BLaER1 treated with 17β-estradiol and CSF1 and Interleukin-3, amounts not matched to agents 10 nM and 100 nM (cell line): ENCODE data around the gene CBLN1.

Source experiments
- H3K27ac ChIP-seq, 11 experiments: shearing (Covaris generic); formaldehyde crosslinking; 2 replicates each; pipeline ENCODE4 v1.8.1; 2022
- H3K27me3 ChIP-seq, 11 experiments: shearing (Covaris generic); formaldehyde crosslinking; 2 replicates each; pipeline ENCODE4 v1.8.1; 2022
- H3K36me3 ChIP-seq, 11 experiments: shearing (Covaris generic); formaldehyde crosslinking; 2 replicates each; pipeline ENCODE4 v1.8.1; 2022
- H3K4me1 ChIP-seq, 10 experiments: shearing (Covaris generic); formaldehyde crosslinking; 2 replicates each; pipeline ENCODE4 v1.8.1; 2022
- H3K4me2 ChIP-seq, 11 experiments: shearing (Covaris generic); formaldehyde crosslinking; 2 replicates each; pipeline ENCODE4 v1.8.1; 2022
- H3K4me3 ChIP-seq, 10 experiments: shearing (Covaris generic); formaldehyde crosslinking; 2 replicates each; pipeline ENCODE4 v1.8.1; 2022
- H3K9ac ChIP-seq, 11 experiments: shearing (Covaris generic); formaldehyde crosslinking; 2 replicates each; pipeline ENCODE4 v1.8.1; 2022
- H3K9me3 ChIP-seq, 11 experiments: shearing (Covaris generic); formaldehyde crosslinking; replicated peaks in 1 of 11; 2 replicates each; pipeline ENCODE4 v1.8.1; 2022
- H4K20me1 ChIP-seq, 11 experiments: shearing (Covaris generic); formaldehyde crosslinking; 2 replicates each; pipeline ENCODE4 v1.8.1; 2022
- Cebpa-rat ChIP-seq, 11 experiments: shearing (Covaris generic); IDR thresholded peaks; 2 replicates each; pipeline ENCODE4 v1.8.1; 2022

CBLN1 gene

GRCh38 chr16:49280105-49280741, 1.4 kb downstream of the CBLN1 start:
- no peak overlapping the region for H3K4me3 ChIP-seq
- no peak overlapping the region for H3K4me2 ChIP-seq
- no peak for TF ChIP-seq Cebpa-rat (IDR thresholded peaks at IDR 0.05)
- no peak overlapping the region for H3K27ac ChIP-seq
- H3K27me3 ChIP-seq, result peaks cover 0 to 66% (median 33%) of the 10 kb centered on the region in 11 experiments; a peak in 16 of 22 replicates
- H3K9ac ChIP-seq, result no peak overlapping the region
- H3K9me3 ChIP-seq, result peaks cover 32 to 56% (median 41%) of the 10 kb centered on the region in 11 experiments
- H3K4me1 ChIP-seq, result peaks cover 0 to 7% (median 0%) of the 10 kb centered on the region in 10 experiments; a peak in 3 of 20 replicates
- 0 out of 22 replicates have a peak, but pooled peaks cover 0 to 5% (median 0%) of the 10 kb centered on the region in 11 experiments for H4K20me1 ChIP-seq
- no peaks in the 10 kb centered on the region for H3K36me3 ChIP-seq

GRCh38 chr16:49278944-49279725, 2.5 kb downstream of the CBLN1 start:
- Histone ChIP-seq H3K4me3 (no peak overlapping the region), H3K27me3 (peaks cover 0 to 71% (median 33%) of the 10 kb centered on the region in 11 experiments; a peak in 16 of 22 replicates), H3K9me3 (peaks cover 32 to 56% (median 41%) of the 10 kb centered on the region in 11 experiments), H3K27ac (no peak overlapping the region), H3K36me3 (no peaks in the 10 kb centered on the region), H3K4me1 (peaks cover 0 to 8% (median 0%) of the 10 kb centered on the region in 10 experiments; a peak in 3 of 20 replicates), H3K4me2 (no peak overlapping the region), H4K20me1 (0 out of 22 replicates have a peak, but pooled peaks cover 0 to 5% (median 0%) of the 10 kb centered on the region in 11 experiments), H3K9ac (no peak overlapping the region)
- TF ChIP-seq Cebpa-rat (IDR thresholded peaks at IDR 0.05), result no peak

DNA sequence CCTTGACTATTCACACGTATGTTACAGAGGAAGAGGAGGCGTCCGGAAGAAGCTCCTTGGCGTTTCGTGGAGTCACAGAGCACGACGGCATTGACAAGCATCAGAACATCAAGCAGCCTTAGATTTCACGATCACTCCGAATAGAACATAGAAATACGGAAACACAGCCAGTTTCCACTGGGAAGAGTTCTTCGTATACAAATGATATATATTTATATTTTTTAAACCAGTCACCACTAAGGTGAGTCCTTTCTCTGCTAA, 3.1 kb downstream of the CBLN1 start:
- Histone ChIP-seq H3K36me3 (no peaks in the 10 kb centered on the region), H3K27ac (no peak overlapping the region), H3K9me3 (peaks cover 32 to 53% (median 41%) of the 10 kb centered on the region in 11 experiments), H3K4me2 (no peak overlapping the region), H3K4me3 (no peak overlapping the region), H3K27me3 (peaks cover 0 to 69% (median 33%) of the 10 kb centered on the region in 11 experiments; a peak in 16 of 22 replicates), H3K9ac (no peak overlapping the region), H3K4me1 (peaks cover 0 to 8% (median 0%) of the 10 kb centered on the region in 10 experiments; a peak in 3 of 20 replicates), H4K20me1 (0 out of 22 replicates have a peak, but pooled peaks cover 0 to 5% (median 0%) of the 10 kb centered on the region in 11 experiments)
- TF ChIP-seq Cebpa-rat (IDR thresholded peaks at IDR 0.05), result no peak

DNA sequence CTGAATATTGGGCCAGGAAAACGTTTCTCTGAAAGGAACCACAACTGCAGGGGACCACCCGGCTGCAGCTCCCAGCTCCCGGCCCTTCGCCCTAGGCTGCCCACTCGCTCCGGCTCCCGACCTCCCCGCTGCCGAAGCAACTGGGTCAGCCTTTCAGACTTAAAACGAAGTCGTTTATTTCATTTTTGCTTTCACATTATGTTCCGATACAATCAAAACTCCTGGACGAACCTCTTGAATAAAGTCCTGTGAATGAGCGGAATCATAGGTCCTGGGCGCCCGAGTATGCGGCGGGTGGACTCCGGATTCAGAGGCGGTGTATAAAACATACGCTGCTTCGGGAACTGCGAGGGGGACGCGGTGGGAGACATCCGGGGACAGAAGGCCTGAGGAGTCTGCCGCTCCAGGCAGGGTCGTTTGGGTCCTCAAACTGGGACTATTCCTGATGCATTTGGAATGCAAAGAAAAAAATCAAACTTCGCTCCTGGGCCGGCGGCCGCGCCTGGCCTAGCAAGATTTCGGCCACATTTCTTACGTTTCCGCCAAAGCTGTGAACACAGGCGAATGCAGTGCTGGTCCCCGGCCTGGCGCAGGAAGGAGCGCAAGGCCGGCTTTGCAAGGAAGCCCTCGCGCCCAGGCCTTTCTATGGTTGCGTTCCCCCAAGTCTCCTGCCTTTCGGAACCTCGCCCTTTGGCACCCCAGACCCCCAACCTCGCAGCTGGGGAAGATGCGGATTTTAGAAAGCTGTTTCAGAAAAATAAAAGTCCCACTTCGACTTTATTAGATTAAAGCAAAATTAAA, 3.7 kb downstream of the CBLN1 start:
- no peak overlapping the region for H3K9ac ChIP-seq
- peaks cover 0 to 8% (median 0%) of the 10 kb centered on the region in 10 experiments; a peak in 3 of 20 replicates for H3K4me1 ChIP-seq
- peaks cover 28 to 47% (median 37%) of the 10 kb centered on the region in 11 experiments for H3K9me3 ChIP-seq
- H3K27me3 ChIP-seq, result peaks cover 0 to 64% (median 33%) of the 10 kb centered on the region in 11 experiments; a peak in 16 of 22 replicates
- TF ChIP-seq Cebpa-rat (IDR thresholded peaks at IDR 0.05), result no peak
- H4K20me1 ChIP-seq, result 0 out of 22 replicates have a peak, but pooled peaks cover 0 to 5% (median 0%) of the 10 kb centered on the region in 11 experiments
- no peak overlapping the region for H3K27ac ChIP-seq
- H3K4me3 ChIP-seq, result no peak overlapping the region
- H3K4me2 ChIP-seq, result no peak overlapping the region
- H3K36me3 ChIP-seq, result no peaks in the 10 kb centered on the region

DNA sequence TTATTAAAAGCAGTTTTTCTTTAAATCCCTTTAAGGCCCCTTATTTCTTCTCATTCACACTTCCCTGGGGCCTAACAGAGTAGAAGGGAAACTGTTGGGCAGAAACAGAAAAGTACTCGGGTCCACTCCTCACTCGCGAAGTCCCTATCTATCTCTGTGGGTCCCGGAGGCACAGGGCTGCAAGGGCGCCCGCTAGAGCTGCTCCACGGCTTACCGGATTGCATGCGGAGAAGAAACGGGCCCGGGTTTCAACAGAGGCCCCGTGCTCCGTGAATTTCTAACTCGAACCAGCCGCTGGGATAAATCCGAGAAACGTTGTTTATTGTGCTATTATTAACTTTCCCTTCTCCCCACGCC, 4.3 kb downstream of the CBLN1 start:
- Histone ChIP-seq H3K27ac (no peak overlapping the region), H3K9me3 (peaks cover 22 to 41% (median 31%) of the 10 kb centered on the region in 11 experiments), H3K27me3 (peaks cover 0 to 60% (median 33%) of the 10 kb centered on the region in 11 experiments; a peak in 16 of 22 replicates), H3K4me3 (no peak overlapping the region), H3K4me2 (no peak overlapping the region), H3K36me3 (no peaks in the 10 kb centered on the region), H4K20me1 (0 out of 22 replicates have a peak, but pooled peaks cover 0 to 5% (median 0%) of the 10 kb centered on the region in 11 experiments), H3K4me1 (peaks cover 0 to 8% (median 0%) of the 10 kb centered on the region in 10 experiments; a peak in 3 of 20 replicates), H3K9ac (no peak overlapping the region)
- no peak for TF ChIP-seq Cebpa-rat (IDR thresholded peaks at IDR 0.05)

DNA sequence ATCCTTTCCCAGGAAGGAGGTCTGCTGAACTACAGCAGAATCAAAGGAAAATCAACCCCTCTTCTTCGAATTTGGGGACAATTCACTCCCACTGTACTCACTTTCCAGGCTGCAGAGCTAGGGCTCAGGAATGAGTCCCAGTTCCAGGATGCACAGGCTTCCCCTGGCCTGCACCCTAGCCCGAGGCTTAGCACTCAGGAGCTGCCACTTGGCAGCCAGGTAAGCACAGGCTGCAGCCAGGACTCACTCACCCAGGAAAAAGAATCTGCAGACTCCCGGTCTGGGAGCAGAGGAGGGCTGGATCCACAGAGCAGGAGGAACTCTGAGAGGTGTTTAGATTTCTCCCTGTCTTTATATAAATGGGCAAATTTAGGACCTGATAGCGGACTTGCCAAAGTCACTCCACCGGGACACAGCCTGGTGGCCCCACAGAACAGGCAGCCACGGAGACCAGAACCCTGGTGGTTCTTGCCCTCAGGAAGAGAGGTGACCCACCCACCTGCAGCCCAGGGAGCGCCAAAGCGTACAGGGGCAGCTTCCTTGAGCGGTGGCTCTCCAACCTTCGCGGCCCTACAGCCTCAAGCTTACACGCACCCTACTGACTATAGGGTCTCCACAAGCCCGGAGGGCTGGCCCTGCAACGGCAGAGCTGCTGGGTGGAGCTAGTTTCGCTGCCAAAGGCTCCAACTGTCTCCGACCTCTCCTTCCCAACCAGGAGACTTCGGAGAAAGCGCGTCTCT, 4.8 kb downstream of the CBLN1 start:
- Histone ChIP-seq H3K4me2 (no peak overlapping the region), H3K9me3 (peaks cover 16 to 36% (median 25%) of the 10 kb centered on the region in 11 experiments; a peak in 21 of 22 replicates), H4K20me1 (0 out of 22 replicates have a peak, but pooled peaks cover 0 to 5% (median 0%) of the 10 kb centered on the region in 11 experiments), H3K27me3 (peaks cover 0 to 60% (median 33%) of the 10 kb centered on the region in 11 experiments; a peak in 16 of 22 replicates), H3K4me1 (peaks cover 0 to 8% (median 0%) of the 10 kb centered on the region in 10 experiments; a peak in 3 of 20 replicates), H3K4me3 (no peak overlapping the region), H3K27ac (no peak overlapping the region), H3K36me3 (no peaks in the 10 kb centered on the region), H3K9ac (no peak overlapping the region)
- no peak for TF ChIP-seq Cebpa-rat (IDR thresholded peaks at IDR 0.05)

GRCh38 chr16:49275870-49276269, 5.8 kb downstream of the CBLN1 start:
- TF ChIP-seq Cebpa-rat (IDR thresholded peaks at IDR 0.05), result no peak
- Histone ChIP-seq H3K27me3 (peaks cover 0 to 59% (median 33%) of the 10 kb centered on the region in 11 experiments; a peak in 16 of 22 replicates), H3K9ac (no peak overlapping the region), H3K4me1 (peaks cover 0 to 8% (median 0%) of the 10 kb centered on the region in 10 experiments; a peak in 3 of 20 replicates), H3K4me3 (no peak overlapping the region), H3K36me3 (no peaks in the 10 kb centered on the region), H3K27ac (no peak overlapping the region), H3K4me2 (peak overlapping the region in 3 of 11 experiments; percentile 8 to 41 (median 28); a peak in 2 of 22 replicates), H3K9me3 (peaks cover 11 to 28% (median 17%) of the 10 kb centered on the region in 11 experiments; a peak in 21 of 22 replicates), H4K20me1 (0 out of 22 replicates have a peak, but pooled peaks cover 0 to 5% (median 0%) of the 10 kb centered on the region in 11 experiments)
